GM23338 (cell line): ENCODE data around the gene LAMB1.

Experiments used
- CREB1 ChIP-seq: fragments of 250-450 bp; sonication (Bioruptor Pico); IDR thresholded peaks from 2 replicates; pipeline ENCODE4 v1.5.0; 2020; ENCODE audit warnings: low read depth, mild to moderate bottlenecking, moderate library complexity
- EZH2 ChIP-seq: fragments of 200-600 bp; sonication (generic); IDR thresholded peaks from one replicate; pipeline ENCODE4 v1.8.0; 2017; ENCODE audit warnings: antibody characterized with exemption, mild to moderate bottlenecking, low read depth; ENCODE audit not compliant: unreplicated experiment
- EZH2phosphoT487 ChIP-seq: fragments of 200-600 bp; sonication (generic); IDR thresholded peaks from one replicate; pipeline ENCODE4 v1.8.1; 2018; ENCODE audit warnings: antibody characterized with exemption; ENCODE audit not compliant: unreplicated experiment
- JUNB ChIP-seq: IDR thresholded peaks from one replicate; pipeline ENCODE4 v1.6.1; 2016; ENCODE audit warnings: antibody characterized with exemption; ENCODE audit not compliant: unreplicated experiment
- NANOG ChIP-seq: IDR thresholded peaks from 2 replicates; pipeline ENCODE4 v1.6.1; 2016; ENCODE audit warnings: antibody characterized with exemption, borderline replicate concordance
- POLR2AphosphoS5 ChIP-seq: IDR thresholded peaks from 2 replicates; pipeline ENCODE4 v1.6.1; 2016; ENCODE audit warnings: antibody characterized with exemption, low read depth
- STAT1 ChIP-seq: IDR thresholded peaks from one replicate; pipeline ENCODE4 v1.6.1; 2016; ENCODE audit warnings: antibody characterized with exemption; ENCODE audit not compliant: unreplicated experiment
- ZNF331 ChIP-seq: fragments of 250-450 bp; sonication (Bioruptor Pico); IDR thresholded peaks from 2 replicates; pipeline ENCODE4 v1.5.0; 2020; ENCODE audit warnings: low read depth, mild to moderate bottlenecking, moderate library complexity
- TF ChIP-seq, protein P1 (sequence below), 2 experiments: fragments of 200-600 bp in 1 of 2; sonication (generic) in 1 of 2; conservative IDR thresholded peaks; 2 replicates each; pipeline versions ENCODE4 v1.5.1 to v1.6.1; 2016 to 2017; ENCODE audit warnings: antibody characterized with exemption in 2 of 2, low read depth in 2 of 2, mild to moderate bottlenecking in 2 of 2, moderate library complexity in 1 of 2
- TF ChIP-seq, protein P2 (sequence below): IDR thresholded peaks from one replicate; pipeline ENCODE4 v1.6.1; 2018; ENCODE audit warnings: antibody characterized with exemption; ENCODE audit not compliant: unreplicated experiment

DNA sequence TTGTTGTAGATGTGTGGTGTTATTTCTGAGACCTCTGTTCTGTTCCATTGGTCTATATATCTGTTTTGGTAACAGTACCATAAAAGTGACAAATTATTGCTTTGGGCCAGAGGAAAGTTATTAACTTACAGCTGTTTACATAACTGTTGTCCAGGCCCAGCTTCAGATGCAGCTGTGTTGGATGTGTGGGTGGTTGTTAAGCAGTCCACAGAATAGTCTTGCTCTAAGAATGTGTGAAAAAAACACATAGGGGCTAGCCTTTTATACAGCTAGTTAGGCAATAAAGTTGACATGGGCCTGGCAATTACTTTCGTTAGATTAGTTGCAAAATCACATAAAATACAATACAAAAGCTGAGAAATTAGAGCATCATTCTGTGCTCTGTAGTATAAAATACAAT, 80.1 kb downstream of the LAMB1 start:
- TF ChIP-seq, protein P1, sequence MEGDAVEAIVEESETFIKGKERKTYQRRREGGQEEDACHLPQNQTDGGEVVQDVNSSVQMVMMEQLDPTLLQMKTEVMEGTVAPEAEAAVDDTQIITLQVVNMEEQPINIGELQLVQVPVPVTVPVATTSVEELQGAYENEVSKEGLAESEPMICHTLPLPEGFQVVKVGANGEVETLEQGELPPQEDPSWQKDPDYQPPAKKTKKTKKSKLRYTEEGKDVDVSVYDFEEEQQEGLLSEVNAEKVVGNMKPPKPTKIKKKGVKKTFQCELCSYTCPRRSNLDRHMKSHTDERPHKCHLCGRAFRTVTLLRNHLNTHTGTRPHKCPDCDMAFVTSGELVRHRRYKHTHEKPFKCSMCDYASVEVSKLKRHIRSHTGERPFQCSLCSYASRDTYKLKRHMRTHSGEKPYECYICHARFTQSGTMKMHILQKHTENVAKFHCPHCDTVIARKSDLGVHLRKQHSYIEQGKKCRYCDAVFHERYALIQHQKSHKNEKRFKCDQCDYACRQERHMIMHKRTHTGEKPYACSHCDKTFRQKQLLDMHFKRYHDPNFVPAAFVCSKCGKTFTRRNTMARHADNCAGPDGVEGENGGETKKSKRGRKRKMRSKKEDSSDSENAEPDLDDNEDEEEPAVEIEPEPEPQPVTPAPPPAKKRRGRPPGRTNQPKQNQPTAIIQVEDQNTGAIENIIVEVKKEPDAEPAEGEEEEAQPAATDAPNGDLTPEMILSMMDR (conservative IDR thresholded peaks at IDR 0.05; ENCODE audit: low read depth in 2 of 2): no peak
- TF ChIP-seq EZH2 (no peak), POLR2AphosphoS5 (no peak), STAT1 (no peak), ZNF331 (no peak), NANOG (no peak), EZH2phosphoT487 (no peak), JUNB (no peak), CREB1 (CRISPR knock-in tag) (no peak)
- TF ChIP-seq, protein P2, sequence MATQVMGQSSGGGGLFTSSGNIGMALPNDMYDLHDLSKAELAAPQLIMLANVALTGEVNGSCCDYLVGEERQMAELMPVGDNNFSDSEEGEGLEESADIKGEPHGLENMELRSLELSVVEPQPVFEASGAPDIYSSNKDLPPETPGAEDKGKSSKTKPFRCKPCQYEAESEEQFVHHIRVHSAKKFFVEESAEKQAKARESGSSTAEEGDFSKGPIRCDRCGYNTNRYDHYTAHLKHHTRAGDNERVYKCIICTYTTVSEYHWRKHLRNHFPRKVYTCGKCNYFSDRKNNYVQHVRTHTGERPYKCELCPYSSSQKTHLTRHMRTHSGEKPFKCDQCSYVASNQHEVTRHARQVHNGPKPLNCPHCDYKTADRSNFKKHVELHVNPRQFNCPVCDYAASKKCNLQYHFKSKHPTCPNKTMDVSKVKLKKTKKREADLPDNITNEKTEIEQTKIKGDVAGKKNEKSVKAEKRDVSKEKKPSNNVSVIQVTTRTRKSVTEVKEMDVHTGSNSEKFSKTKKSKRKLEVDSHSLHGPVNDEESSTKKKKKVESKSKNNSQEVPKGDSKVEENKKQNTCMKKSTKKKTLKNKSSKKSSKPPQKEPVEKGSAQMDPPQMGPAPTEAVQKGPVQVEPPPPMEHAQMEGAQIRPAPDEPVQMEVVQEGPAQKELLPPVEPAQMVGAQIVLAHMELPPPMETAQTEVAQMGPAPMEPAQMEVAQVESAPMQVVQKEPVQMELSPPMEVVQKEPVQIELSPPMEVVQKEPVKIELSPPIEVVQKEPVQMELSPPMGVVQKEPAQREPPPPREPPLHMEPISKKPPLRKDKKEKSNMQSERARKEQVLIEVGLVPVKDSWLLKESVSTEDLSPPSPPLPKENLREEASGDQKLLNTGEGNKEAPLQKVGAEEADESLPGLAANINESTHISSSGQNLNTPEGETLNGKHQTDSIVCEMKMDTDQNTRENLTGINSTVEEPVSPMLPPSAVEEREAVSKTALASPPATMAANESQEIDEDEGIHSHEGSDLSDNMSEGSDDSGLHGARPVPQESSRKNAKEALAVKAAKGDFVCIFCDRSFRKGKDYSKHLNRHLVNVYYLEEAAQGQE: no peak
